Fibroblast of mammary gland (primary cell): ENCODE results near the gene NUDT16L1.

ENCODE experiments used
- DNase-seq: peaks from one replicate; pipeline ENCODE4 v3.0.0-alpha.2; 2010; ENCODE audit warnings: low read depth
- H3K4me3 ChIP-seq: 2 replicates; pipeline ENCODE4 v1.5.1; 2011; ENCODE audit warnings: low read depth, mild to moderate bottlenecking, low read length, moderate library complexity; ENCODE audit not compliant: control insufficient read depth
- TF ChIP-seq, protein P1 (sequence below): conservative IDR thresholded peaks from 2 replicates; pipeline ENCODE4 v1.5.1; 2011; ENCODE audit warnings: low read depth, low read length, inconsistent platforms; ENCODE audit not compliant: control insufficient read depth, insufficient read depth

NUDT16L1 gene

DNA sequence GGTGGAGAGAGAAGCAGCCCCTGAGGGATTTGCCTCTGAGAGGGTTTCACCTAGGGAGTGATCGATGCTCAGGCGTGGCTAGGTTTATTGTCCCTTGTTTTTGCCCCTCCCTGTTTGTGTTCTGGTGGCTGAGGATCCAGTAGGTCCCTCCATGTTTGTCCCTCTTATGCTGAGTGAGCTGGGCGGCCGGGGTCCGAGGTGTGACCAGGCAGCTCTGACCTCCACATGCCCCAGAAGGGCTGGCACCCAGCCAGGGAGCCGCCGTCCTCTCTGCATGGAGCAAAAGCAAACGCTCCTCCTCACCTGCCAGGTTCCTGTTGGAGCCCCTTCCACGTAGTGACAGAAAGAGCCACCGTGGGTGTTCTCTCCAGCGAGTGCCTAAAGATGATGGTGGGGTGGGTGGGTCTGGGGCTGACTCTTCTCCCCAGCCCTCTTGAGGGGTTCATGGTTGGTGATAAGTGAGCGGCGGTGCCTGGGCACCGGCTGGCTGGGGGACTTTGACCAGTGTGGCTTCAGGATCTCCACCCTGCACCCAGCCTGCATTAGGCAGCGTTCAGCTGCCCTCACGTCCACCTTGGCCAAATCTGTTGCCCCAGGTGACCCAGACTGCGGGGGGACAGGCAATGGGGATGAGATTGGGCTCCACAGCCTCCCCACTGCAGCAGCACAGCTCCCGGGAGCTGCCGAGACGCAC lies 14.1 kb upstream of the NUDT16L1 start:
- peak overlapping the region; percentile 44 for H3K4me3 ChIP-seq
- TF ChIP-seq, protein P1, sequence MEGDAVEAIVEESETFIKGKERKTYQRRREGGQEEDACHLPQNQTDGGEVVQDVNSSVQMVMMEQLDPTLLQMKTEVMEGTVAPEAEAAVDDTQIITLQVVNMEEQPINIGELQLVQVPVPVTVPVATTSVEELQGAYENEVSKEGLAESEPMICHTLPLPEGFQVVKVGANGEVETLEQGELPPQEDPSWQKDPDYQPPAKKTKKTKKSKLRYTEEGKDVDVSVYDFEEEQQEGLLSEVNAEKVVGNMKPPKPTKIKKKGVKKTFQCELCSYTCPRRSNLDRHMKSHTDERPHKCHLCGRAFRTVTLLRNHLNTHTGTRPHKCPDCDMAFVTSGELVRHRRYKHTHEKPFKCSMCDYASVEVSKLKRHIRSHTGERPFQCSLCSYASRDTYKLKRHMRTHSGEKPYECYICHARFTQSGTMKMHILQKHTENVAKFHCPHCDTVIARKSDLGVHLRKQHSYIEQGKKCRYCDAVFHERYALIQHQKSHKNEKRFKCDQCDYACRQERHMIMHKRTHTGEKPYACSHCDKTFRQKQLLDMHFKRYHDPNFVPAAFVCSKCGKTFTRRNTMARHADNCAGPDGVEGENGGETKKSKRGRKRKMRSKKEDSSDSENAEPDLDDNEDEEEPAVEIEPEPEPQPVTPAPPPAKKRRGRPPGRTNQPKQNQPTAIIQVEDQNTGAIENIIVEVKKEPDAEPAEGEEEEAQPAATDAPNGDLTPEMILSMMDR = no peak
- DNase-seq = no peak

DNA sequence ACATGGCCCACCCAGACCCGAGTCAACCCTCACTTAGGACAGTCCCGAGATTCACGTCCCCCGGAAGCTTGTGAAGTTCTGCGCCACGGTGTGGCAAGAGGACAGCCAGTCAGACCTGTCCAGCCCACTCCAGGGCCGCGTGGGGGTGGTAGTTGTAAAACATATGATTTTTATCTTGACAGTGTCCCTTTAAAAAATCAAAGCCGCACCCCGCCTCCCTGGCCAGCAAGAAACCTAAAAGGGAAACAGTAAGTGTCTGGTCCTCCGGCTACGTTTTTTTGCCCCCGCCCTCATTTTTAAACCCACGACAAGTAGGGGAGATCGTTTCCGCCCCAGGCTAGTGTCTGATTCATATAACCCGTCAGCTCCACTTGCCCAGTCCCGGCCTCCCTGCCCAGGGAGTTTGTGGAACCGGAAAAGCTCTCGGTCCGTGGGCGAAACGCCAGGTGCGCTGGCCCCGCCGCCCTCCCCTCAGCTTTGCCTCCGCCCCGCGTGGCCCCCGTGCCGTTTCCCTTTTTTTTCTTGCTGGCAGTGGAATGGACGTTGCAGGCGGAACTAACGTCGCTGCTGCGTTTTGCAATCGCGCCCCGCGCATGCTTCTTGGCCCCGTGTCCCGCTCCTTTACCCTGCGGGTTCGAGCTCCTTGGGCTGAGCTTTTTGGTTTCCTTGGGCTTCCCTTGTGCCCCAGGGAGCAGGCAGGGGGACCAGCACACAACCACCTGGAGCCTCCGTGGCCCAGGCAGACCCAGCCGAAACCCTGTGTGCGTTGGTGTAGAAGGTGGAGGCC lies 13.3 kb upstream of the NUDT16L1 start:
- TF ChIP-seq, protein P1 = no peak
- peak overlapping the region; percentile 44 for H3K4me3 ChIP-seq
- DNase-seq = peak; percentile 91

DNA sequence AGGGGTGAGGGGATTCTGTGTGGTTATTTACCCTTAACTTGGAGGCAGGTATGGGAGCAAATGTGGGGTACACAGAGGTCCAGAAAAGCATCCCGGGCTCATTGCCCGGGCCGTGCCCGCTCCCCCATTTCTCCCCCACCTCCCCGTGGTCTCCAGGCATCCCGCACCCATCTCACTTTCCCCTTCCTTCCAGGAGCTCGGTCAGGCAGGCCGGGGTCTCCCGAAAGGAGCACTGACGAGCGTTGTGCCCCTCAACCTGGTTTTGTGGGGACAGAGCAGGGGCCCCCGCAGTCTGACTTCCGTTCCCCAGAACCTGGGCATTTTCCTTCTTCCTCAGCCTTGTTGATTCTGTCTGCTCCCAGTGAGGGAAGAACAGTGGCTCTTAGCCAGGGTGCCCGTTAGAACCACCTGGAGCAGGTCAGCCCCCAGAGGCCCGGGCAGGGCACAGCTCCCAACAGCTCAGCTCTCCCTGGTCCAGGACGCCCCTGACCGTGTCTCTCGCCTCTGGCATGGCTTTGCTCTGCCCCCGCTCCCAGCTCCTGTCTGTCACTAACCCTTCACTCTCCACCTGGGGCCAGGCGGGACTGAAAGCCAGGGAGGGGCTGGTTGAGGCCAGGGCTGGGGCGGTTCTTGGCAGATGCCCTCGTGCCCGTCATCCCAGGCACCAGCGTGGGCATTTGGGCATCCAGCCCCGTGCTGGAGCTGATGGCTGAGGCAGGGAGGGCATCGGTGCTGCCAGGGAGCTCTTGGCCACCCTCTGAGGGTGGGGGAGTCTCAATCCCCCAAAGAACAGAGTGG lies 12.5 kb upstream of the NUDT16L1 start:
- TF ChIP-seq, protein P1 = no peak
- peak overlapping the region; percentile 44 for H3K4me3 ChIP-seq
- DNase-seq = no peak

DNA sequence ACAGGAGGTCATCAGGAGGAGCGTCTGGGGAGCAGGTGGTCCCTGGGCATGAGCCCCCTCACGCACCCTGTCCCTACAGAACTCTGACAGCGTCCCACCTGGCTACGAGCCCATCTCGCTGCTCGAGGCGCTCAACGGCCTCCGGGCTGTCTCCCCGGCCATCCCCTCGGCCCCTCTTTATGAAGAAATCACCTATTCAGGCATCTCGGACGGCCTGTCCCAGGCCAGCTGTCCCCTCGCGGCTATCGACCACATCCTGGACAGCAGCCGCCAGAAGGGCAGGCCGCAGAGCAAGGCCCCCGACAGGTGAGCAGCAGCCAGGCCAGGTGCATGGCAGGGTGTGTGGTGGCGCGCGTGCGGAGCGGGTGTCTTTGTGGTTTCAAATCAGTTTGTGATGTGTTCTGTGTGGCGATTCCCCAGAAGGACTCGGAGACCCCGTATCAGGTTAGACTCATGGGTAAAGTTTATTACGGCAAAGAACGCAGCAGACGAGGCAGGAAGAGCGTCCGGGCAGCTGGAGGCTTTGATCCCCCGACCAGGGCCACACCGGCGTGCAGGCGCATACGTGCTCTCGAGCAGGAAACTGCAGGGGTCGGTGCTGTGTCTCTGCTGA lies 11.8 kb upstream of the NUDT16L1 start:
- DNase-seq = no peak
- H3K4me3 ChIP-seq = no peak overlapping the region
- TF ChIP-seq, protein P1 = no peak

DNA sequence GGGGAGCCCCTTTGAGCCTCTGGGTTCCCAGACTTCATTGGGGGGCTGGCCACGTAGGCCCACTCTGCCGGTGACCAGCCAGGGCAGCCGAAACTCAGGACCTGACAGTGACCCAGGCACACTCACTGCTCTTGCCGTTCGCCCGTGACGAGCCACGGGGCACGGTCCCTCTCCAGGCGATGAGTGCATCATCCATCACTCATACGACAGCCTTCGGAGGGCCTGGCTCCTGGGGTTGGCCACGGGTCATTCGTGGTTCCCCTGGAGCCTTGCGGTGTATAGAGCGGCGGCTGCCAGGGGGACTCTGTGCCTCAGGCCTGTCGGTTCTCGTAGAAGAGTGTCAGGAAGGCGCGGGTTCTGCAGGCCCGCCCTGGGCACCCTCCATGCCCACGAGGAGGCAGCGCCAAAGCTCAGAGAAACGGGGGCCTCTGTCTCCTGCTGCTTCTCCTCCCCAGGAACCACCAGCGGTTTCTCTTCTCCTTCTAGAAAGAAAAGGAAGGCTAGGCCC lies 11.2 kb upstream of the NUDT16L1 start:
- TF ChIP-seq, protein P1 = no peak
- DNase-seq = no peak
- no peak overlapping the region for H3K4me3 ChIP-seq
